GM19099 (cell line): Measurements from ENCODE around the gene HIF1AN.

Source experiments
- POLR2A ChIP-seq: IDR thresholded peaks from 3 replicates; pipeline ENCODE4 v1.6.1; 2011; ENCODE audit warnings: low read depth; ENCODE audit not compliant: insufficient read length; ENCODE audit errors: extremely low read depth

HIF1AN gene

DNA sequence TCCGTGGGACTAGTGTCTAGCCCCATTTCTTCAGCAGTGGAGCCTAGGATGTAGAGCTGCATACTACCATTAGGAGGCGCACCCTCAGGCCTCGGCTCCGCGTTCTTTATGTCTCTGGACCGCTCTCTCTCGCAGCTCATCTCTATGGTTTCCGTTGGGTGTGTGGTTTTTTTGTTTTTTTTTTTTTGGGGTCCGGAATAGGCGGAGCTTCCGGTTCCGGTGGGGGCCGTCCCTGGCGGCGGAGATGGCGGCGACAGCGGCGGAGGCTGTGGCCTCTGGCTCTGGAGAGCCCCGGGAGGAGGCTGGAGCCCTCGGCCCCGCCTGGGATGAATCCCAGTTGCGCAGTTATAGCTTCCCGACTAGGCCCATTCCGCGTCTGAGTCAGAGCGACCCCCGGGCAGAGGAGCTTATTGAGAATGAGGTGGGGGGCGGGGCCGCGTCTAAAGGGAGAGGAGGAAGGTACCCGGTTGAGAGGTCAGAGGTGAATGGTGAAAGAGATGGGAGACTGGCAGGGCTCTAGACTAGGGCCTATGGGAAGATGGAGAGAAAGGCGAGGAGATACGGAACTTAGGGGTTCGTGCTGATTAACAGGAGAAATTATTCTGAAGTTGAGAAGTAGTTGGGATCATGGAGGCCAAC is at the start of gene HIF1AN:
Gene HIF1AN, plus strand, starts transcription at position 229 of the 639 bp plus-strand sequence. Its CDS starts 16 bp downstream, at position 245.
- TF ChIP-seq POLR2A: peak; percentile 97

GRCh38 chr10:100487529-100487928 is 48.2 kb upstream of the HIF1AN start:
- no peak for TF ChIP-seq POLR2A

GRCh38 chr10:100489396-100489795 is 46.3 kb upstream of the HIF1AN start:
- no peak for TF ChIP-seq POLR2A

GRCh38 chr10:100490531-100490930 is 45.2 kb upstream of the HIF1AN start:
- no peak for TF ChIP-seq POLR2A

DNA sequence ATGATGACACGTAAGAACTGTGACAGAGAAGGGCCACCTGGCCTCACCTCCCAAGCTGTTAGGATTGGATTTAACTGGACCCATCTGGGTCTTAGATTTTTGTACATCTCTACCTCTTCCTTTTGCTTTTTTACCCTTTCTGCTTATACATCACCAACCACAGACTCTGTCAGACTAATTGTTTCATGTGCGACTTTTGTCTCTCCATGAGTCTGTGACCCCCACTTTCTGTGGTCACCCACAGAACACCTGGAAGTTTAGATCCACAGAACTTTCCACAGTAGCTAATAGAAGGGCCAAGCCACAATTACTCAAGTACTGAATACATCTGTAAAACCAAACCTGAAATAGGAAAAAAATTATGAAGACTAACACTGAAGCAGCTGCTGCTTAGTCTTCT is 39.2 kb upstream of the HIF1AN start:
- no peak for TF ChIP-seq POLR2A

DNA sequence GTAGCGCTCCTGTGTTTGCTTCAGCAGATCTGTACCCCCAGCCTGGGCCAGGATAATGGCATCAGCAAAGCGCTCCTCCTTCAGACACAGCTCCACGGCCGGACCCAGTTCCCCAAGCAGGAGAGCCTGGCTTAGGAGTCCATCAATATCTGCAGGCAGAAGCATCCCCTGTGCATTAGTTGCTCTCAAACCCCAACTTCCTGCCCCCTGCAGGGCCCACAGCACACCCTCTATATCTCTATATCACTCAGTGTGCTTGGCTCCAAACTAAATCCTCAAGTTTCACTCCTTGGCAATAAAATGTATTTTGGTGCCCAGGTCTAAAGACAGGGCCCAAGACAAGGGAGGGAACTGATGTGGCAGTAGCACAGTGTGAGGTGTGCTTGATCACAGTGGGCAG is 37.7 kb upstream of the HIF1AN start:
- no peak for TF ChIP-seq POLR2A

DNA sequence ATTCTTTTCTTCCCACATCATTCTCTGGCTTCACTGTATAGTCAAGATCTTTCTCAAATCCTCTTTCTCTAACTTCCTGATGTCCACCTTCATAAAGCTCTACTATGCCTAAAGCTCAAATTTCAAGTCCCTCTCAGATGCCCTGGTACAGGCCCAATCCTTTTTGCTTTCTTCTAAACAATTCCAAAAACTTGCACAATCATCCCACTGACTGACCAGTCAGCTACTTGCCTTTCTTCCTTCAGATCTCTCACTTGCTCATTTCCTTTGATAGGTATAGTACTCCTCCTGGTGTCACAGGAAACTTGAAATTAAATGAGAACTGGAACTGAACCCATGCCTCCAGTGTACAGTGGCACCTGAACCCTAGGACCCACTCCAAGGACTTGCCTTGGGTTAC is 34.3 kb upstream of the HIF1AN start:
- TF ChIP-seq POLR2A: no peak

DNA sequence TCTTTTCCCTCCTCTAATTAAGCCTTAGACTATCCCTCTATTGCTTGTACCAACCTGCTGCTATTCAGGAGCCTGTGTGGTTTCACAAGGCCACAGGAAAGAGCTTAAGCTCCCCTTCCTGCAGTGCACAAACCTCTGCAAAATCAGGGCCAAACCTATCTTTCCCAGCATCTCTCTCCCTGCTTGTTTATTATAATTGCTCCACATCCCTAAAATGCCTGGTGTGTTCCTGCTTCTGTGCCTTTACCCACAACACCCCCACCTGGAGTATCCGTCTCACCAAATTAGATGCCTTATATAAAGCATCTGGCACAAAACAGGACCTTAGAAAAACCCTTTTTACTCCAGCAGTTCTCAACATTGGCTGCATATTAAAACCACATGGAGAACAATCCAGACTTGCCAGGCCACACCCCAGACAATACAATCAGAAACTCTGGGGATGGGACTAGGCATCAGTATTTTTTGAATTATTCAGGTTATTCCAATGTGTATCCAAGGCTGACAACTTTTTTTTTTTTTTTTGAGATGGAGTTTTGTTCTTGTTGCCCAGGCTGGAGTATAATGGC is 32.7 kb upstream of the HIF1AN start:
- TF ChIP-seq POLR2A: no peak

DNA sequence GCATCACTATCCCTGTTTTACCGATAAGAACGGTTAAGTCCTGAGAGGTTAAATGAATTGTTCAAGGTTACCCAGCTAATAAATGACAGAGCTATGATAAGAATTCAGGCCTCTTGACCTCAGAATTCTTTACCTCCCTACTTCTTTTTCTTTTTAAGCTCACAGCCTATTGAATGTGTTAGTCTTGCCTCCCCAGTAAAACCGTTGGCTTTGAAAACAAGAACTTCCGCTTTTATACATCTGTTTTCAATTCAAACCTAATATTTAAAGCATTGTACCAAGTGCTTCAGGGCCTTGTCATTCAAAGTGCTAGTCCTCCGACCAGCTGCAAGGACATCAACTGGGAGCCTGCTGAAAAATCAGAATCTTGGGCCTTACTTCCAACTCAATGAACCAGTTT is 31.6 kb upstream of the HIF1AN start:
- no peak for TF ChIP-seq POLR2A

DNA sequence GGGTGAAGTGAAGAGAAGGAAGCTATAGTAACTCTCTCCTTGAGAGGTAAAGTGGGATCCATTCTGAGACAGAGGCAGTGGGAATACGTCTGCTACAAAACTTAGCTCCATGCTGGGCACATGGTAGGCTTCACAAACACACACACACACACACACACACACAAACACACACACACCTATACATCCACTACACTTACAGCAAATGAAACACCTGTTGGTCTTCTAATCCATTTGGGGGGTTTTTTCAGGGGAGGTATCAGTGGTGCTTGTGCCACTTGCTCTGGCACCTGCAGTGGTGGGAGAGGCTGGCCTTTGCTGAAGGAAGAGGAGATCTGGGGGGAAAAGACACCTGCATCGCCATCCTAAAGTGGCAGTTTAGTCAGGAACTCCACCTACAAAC is 30.6 kb upstream of the HIF1AN start:
- no peak for TF ChIP-seq POLR2A

GRCh38 chr10:100506596-100507356 is 29.0 kb upstream of the HIF1AN start:
- no peak for TF ChIP-seq POLR2A

DNA sequence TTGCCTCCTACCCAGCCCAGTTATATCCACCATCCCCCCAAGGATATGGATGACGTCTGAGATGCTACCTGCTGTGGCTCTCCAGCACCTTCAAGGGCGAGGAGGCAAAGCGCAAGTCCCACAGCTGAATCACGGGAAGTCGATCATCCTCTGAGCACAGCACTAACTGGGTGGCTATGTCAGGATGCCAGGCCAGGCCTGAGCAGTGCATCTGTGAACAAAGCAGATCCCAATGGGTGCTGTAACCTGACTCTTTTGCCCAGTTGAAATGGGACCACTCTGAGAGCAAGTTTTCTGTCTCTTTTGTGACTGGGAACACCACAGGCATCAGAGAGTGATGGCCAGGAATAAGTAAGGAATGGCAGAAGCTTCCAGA is 28.4 kb upstream of the HIF1AN start:
- TF ChIP-seq POLR2A: no peak

GRCh38 chr10:100508266-100508665 is 27.5 kb upstream of the HIF1AN start:
- TF ChIP-seq POLR2A: no peak

GRCh38 chr10:100508691-100509150 is 27.0 kb upstream of the HIF1AN start:
- TF ChIP-seq POLR2A: no peak

- TF ChIP-seq POLR2A: no peak
These were observed 26.4 kb upstream of the HIF1AN start for GRCh38 chr10:100509241-100509840.
